ENCODE measurements around the gene ZNF362.

ZNF362 gene

GRCh38 chr1:33256471-33257206, at the start of gene ZNF362:
TSS of gene ZNF362 (plus strand) at chr1:33256492. CDS start at chr1:33270575, 14,083 bp downstream.
- peak; percentile 86 for DNase-seq

GRCh38 chr1:33211972-33212371, 44.3 kb upstream of the ZNF362 start:
- DNase-seq: no peak

GRCh38 chr1:33219886-33220661, 36.2 kb upstream of the ZNF362 start:
- no peak for DNase-seq

GRCh38 chr1:33220676-33221384, 35.5 kb upstream of the ZNF362 start:
- DNase-seq: no peak

GRCh38 chr1:33221385-33221758, 34.9 kb upstream of the ZNF362 start:
- DNase-seq: no peak

- no peak for DNase-seq
These were observed 33.9 kb upstream of the ZNF362 start for GRCh38 chr1:33222381-33222780.

- no peak for DNase-seq
These were observed 32.1 kb upstream of the ZNF362 start for GRCh38 chr1:33224166-33224707.

- no peak for DNase-seq
These were observed 30.7 kb upstream of the ZNF362 start for GRCh38 chr1:33225586-33225985.

- no peak for DNase-seq
These were observed 27.3 kb upstream of the ZNF362 start for GRCh38 chr1:33228935-33229487.

GRCh38 chr1:33231166-33231565, 25.1 kb upstream of the ZNF362 start:
- no peak for DNase-seq

GRCh38 chr1:33232716-33233115, 23.6 kb upstream of the ZNF362 start:
- DNase-seq: no peak

GRCh38 chr1:33234131-33234530, 22.2 kb upstream of the ZNF362 start:
- DNase-seq: no peak

GRCh38 chr1:33234588-33234990, 21.7 kb upstream of the ZNF362 start:
- DNase-seq: peak; percentile 56

GRCh38 chr1:33235521-33235920, 20.8 kb upstream of the ZNF362 start:
- no peak for DNase-seq

- no peak for DNase-seq
These were observed 19.8 kb upstream of the ZNF362 start for GRCh38 chr1:33236498-33236897.

- DNase-seq: no peak
These were observed 18.7 kb upstream of the ZNF362 start for GRCh38 chr1:33237579-33237978.

GRCh38 chr1:33238194-33238724, 18.0 kb upstream of the ZNF362 start:
- peak; percentile 11 for DNase-seq

- DNase-seq: peak; percentile 18
These were observed 16.9 kb upstream of the ZNF362 start for GRCh38 chr1:33239410-33239809.

GRCh38 chr1:33241866-33242265, 14.4 kb upstream of the ZNF362 start:
- DNase-seq: peak; percentile 12

- no peak for DNase-seq
These were observed 13.6 kb upstream of the ZNF362 start for GRCh38 chr1:33242652-33243051.

- peak; percentile 21 for DNase-seq
These were observed 12.0 kb upstream of the ZNF362 start for GRCh38 chr1:33244143-33244808.

GRCh38 chr1:33244809-33245186, 11.5 kb upstream of the ZNF362 start:
- DNase-seq: no peak
